Fibroblast of lung (primary cell): ENCODE results near the gene SLC25A23. TPM values are rescaled to one million over a fixed set of nuclear protein-coding genes. Genes with fewer than 3 reads are reported as not detected.

ENCODE experiments used
- DNase-seq, 2 donors: peaks; one replicate each; pipeline versions ENCODE4 v3.0.0 to v3.0.0-alpha.2; 2010; ENCODE audit warnings: low read depth in 2 of 2
- H2AFZ ChIP-seq: 2 replicates; pipeline ENCODE4 v1.5.1; 2012; ENCODE audit warnings: low read length, control low read depth, inconsistent platforms
- H3K27ac ChIP-seq: 2 replicates; pipeline ENCODE4 v1.5.1; 2011; ENCODE audit warnings: low read length, control low read depth; ENCODE audit not compliant: insufficient read depth
- H3K27me3 ChIP-seq: 2 replicates; pipeline ENCODE4 v1.5.1; 2011; ENCODE audit warnings: mild to moderate bottlenecking, low read length; ENCODE audit not compliant: control insufficient read depth, insufficient read depth
- H3K36me3 ChIP-seq: 2 replicates; pipeline ENCODE4 v1.5.1; 2011; ENCODE audit warnings: low read length; ENCODE audit not compliant: control insufficient read depth, insufficient read depth
- H3K4me1 ChIP-seq: 2 replicates; pipeline ENCODE4 v1.5.1; 2011; ENCODE audit warnings: low read length; ENCODE audit not compliant: control insufficient read depth, insufficient read depth; ENCODE audit errors: extremely low read depth
- H3K4me2 ChIP-seq: 2 replicates; pipeline ENCODE4 v1.5.1; 2011; ENCODE audit warnings: low read length, control low read depth; ENCODE audit not compliant: insufficient read depth; ENCODE audit errors: extremely low read depth
- H3K4me3 ChIP-seq, 4 experiments: fragments of 200-600 bp in 1 of 4; sonication (generic) in 1 of 4; replicated peaks in 1 of 4; 2 replicates each; pipeline ENCODE4 v1.5.1; 2011 to 2016; ENCODE audit warnings: low read length in 4 of 4, low read depth in 3 of 4, mild to moderate bottlenecking in 3 of 4, control low read depth in 2 of 4, inconsistent platforms in 1 of 4, mixed read lengths in 1 of 4; ENCODE audit not compliant: insufficient read depth in 1 of 4; ENCODE audit errors: control extremely low read depth in 1 of 4
- H3K79me2 ChIP-seq: 2 replicates; pipeline ENCODE4 v1.5.1; 2012; ENCODE audit warnings: mild to moderate bottlenecking, low read length, inconsistent platforms; ENCODE audit not compliant: control insufficient read depth, insufficient read depth
- H3K9ac ChIP-seq: 2 replicates; pipeline ENCODE4 v1.5.1; 2011; ENCODE audit warnings: mild to moderate bottlenecking, low read length, control low read depth; ENCODE audit not compliant: insufficient read depth
- H3K9me3 ChIP-seq: 2 replicates; pipeline ENCODE4 v1.5.1; 2012; ENCODE audit warnings: low read depth, low read length; ENCODE audit not compliant: control insufficient read depth, insufficient read depth
- H4K20me1 ChIP-seq: 2 replicates; pipeline ENCODE4 v1.5.1; 2011; ENCODE audit warnings: low read length; ENCODE audit not compliant: control insufficient read depth, insufficient read depth; ENCODE audit errors: extremely low read depth
- CTCF ChIP-seq, 2 donors: IDR thresholded peaks in 1 of 2; conservative IDR thresholded peaks in 1 of 2; 1 replicate in 1 of 2; 2 replicates in 1 of 2; pipeline ENCODE4 v1.5.1; 2011 to 2012; ENCODE audit warnings: low read length in 2 of 2, control low read depth in 1 of 2, inconsistent platforms in 1 of 2, low read depth in 1 of 2, mild to moderate bottlenecking in 1 of 2
- EZH2 ChIP-seq: IDR thresholded peaks from 2 replicates; pipeline ENCODE4 v1.5.1; 2012; ENCODE audit warnings: low read length, control low read depth, mild to moderate bottlenecking; ENCODE audit errors: missing control alignments
- polyA plus RNA-seq, 2 donors: library from polyadenylated mRNA; depleted of rRNA in 1 of 2; stranded (reverse) in 1 of 2; unstranded in 1 of 2; fragments of >200 nt; gene quantifications; 2 replicates each; pipeline ENCODE4 v1.2.1, GENCODE V29; 2011 to 2012; ENCODE audit warnings: missing spikeins in 1 of 2
- total RNA-seq: library from RNA; depleted of rRNA; stranded (reverse); fragments of >200 nt; gene quantifications from 2 replicates; pipeline ENCODE4 v1.2.1, GENCODE V29; 2014

The SLC25A23 gene
- total and polyA plus RNA-seq, 2 donors (not counting 1 experiment from before 2014, with no cell fraction given): 7.9 to 33.9 TPM

GRCh38 chr19:6466526-6467248 is 7.1 kb upstream of the SLC25A23 start:
- Histone ChIP-seq H3K36me3 (no peaks in the 10 kb centered on the region), H3K4me2 (no peak overlapping the region), H3K27ac (no peak overlapping the region), H2AFZ (no peak overlapping the region), H3K4me3 (no peak overlapping the region), H3K27me3 (peaks cover 7% of the 10 kb centered on the region), H4K20me1 (no peaks in the 10 kb centered on the region), H3K4me1 (no peaks in the 10 kb centered on the region), H3K9me3 (no peaks in the 10 kb centered on the region), H3K79me2 (no peaks in the 10 kb centered on the region), H3K9ac (no peak overlapping the region)
- TF ChIP-seq CTCF (conservative IDR thresholded peaks at IDR 0.05 in 1 of 2, IDR thresholded peaks at IDR 0.05 in 1 of 2; ENCODE audit: low read depth in 1 of 2, low read length in 2 of 2) (no peak), EZH2 (no peak)
- no peak for DNase-seq

GRCh38 chr19:6465663-6466062 is 6.1 kb upstream of the SLC25A23 start:
- H3K4me2 ChIP-seq: no peak overlapping the region

DNA sequence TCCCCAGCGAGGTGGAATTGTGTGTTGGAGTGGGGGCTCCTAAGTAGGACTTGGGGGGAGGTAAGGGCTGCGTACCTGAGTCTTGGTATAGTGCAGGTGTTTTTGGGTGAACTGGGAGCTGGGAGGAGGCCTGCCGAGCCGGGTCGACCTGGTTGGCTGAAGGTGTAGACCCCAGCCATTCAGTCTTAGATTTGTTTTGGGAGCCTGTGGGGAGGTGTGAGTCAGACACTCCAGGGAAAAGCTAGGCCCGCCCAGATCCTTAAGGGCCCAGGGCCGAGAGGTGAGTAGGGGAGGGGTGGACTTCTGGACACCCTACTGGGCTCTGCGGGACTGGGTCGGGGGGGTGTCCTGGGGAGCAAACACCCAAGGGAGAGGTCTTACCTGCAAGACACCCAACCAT is 5.4 kb upstream of the SLC25A23 start:
- no peaks in the 10 kb centered on the region for H3K36me3 ChIP-seq
- no peak overlapping the region for H3K4me3 ChIP-seq
- H3K4me1 ChIP-seq: no peaks in the 10 kb centered on the region
- H3K9ac ChIP-seq: no peak overlapping the region
- no peaks in the 10 kb centered on the region for H3K9me3 ChIP-seq
- no peaks in the 10 kb centered on the region for H3K79me2 ChIP-seq
- H4K20me1 ChIP-seq: no peaks in the 10 kb centered on the region
- no peak overlapping the region for H2AFZ ChIP-seq
- TF ChIP-seq EZH2: no peak
- H3K27ac ChIP-seq: no peak overlapping the region
- peaks cover 7% of the 10 kb centered on the region for H3K27me3 ChIP-seq
- no peak for DNase-seq
- H3K4me2 ChIP-seq: no peak overlapping the region

More at GRCh38 chr19:6465663-6466062, 6.1 kb upstream of the SLC25A23 start:
- no peaks in the 10 kb centered on the region for H3K79me2 ChIP-seq
- no peak for DNase-seq
- H3K9me3 ChIP-seq: no peaks in the 10 kb centered on the region
- no peak for TF ChIP-seq EZH2
- TF ChIP-seq CTCF (conservative IDR thresholded peaks at IDR 0.05 in 1 of 2, IDR thresholded peaks at IDR 0.05 in 1 of 2; ENCODE audit: low read depth in 1 of 2, low read length in 2 of 2): no peak
- no peak overlapping the region for H2AFZ ChIP-seq
- H3K27me3 ChIP-seq: peaks cover 7% of the 10 kb centered on the region
- H3K4me3 ChIP-seq: no peak overlapping the region
- H3K4me1 ChIP-seq: no peaks in the 10 kb centered on the region
- no peaks in the 10 kb centered on the region for H4K20me1 ChIP-seq
- no peaks in the 10 kb centered on the region for H3K36me3 ChIP-seq
- H3K27ac ChIP-seq: no peak overlapping the region
- H3K9ac ChIP-seq: no peak overlapping the region
